PC-9 (cell line): ENCODE measurements around the gene PSMD2. TPM values are rescaled to one million over a fixed set of nuclear protein-coding genes. Genes with fewer than 3 reads are reported as not detected.

Source experiments
- BruUV-seq: library from RNA; stranded (reverse); fragments of 400-500 nt; replicated peaks from 2 replicates; lab custom pipeline; 2021; lab: Mats Ljungman, UMichigan
- CTCF ChIA-PET: fragments of 300-600 bp; sonication (Branson Sonifier 250); formaldehyde crosslinking; loops from one replicate; lab custom pipeline; 2022; ENCODE audit warnings: antibody characterized with exemption; lab: Charles Lee
- POLR2A ChIA-PET: fragments of 300-600 bp; sonication (Branson Sonifier 250); formaldehyde crosslinking; loops from one replicate; lab custom pipeline; 2022; ENCODE audit warnings: antibody characterized with exemption; ENCODE audit not compliant: unreplicated experiment; lab: Charles Lee
- DNase-seq, 2 experiments: peaks; one replicate each; pipeline versions ENCODE4 v3.0.0 to v3.0.0-alpha.2; 2015 to 2022; ENCODE audit warnings: mixed read lengths in 1 of 2
- H2AFZ ChIP-seq: fragments of 200-600 bp; sonication (generic); 2 replicates; pipeline ENCODE4 v1.8.1; 2017; ENCODE audit warnings: antibody characterized with exemption
- H3F3A ChIP-seq: fragments of 200-600 bp; sonication (generic); 2 replicates; pipeline ENCODE4 v1.8.1; 2017; ENCODE audit warnings: antibody characterized with exemption, mild to moderate bottlenecking, low read depth; ENCODE audit not compliant: insufficient read depth
- H3K27ac ChIP-seq: fragments of 200-600 bp; sonication (generic); 2 replicates; pipeline ENCODE4 v1.6.1; 2016; ENCODE audit warnings: mixed run types
- H3K27me3 ChIP-seq: fragments of 200-600 bp; sonication (generic); 2 replicates; pipeline ENCODE4 v1.6.1; 2016; ENCODE audit warnings: low read depth, mixed run types; ENCODE audit not compliant: insufficient read depth
- H3K36me3 ChIP-seq: fragments of 200-600 bp; sonication (generic); 2 replicates; pipeline ENCODE4 v1.6.1; 2016; ENCODE audit warnings: low read depth, mixed run types
- H3K4me1 ChIP-seq: fragments of 200-600 bp; sonication (generic); replicated peaks from 2 replicates; pipeline ENCODE4 v1.6.1; 2016; ENCODE audit warnings: mixed run types; ENCODE audit not compliant: insufficient read depth
- H3K4me2 ChIP-seq: fragments of 200-600 bp; sonication (generic); 2 replicates; pipeline ENCODE4 v1.6.1; 2017; ENCODE audit warnings: mixed run types
- H3K4me3 ChIP-seq: fragments of 200-600 bp; sonication (generic); 2 replicates; pipeline ENCODE4 v1.6.1; 2016; ENCODE audit warnings: mixed run types
- H3K79me2 ChIP-seq: fragments of 200-600 bp; sonication (generic); 2 replicates; pipeline ENCODE4 v1.6.1; 2017; ENCODE audit warnings: low read depth, mixed run types
- H3K9me2 ChIP-seq: fragments of 200-600 bp; sonication (generic); 2 replicates; pipeline ENCODE4 v1.8.1; 2017; ENCODE audit warnings: mild to moderate bottlenecking; ENCODE audit not compliant: insufficient read depth
- H3K9me3 ChIP-seq: fragments of 200-600 bp; sonication (generic); 2 replicates; pipeline ENCODE4 v1.8.1; 2016; ENCODE audit warnings: low read depth; ENCODE audit not compliant: insufficient read depth
- H4K20me1 ChIP-seq: fragments of 200-600 bp; sonication (generic); 2 replicates; pipeline ENCODE4 v1.8.1; 2017; ENCODE audit not compliant: insufficient read depth
- CTCF ChIP-seq: fragments of 200-600 bp; sonication (generic); conservative IDR thresholded peaks from 2 replicates; pipeline ENCODE4 v1.6.1; 2017; ENCODE audit warnings: mixed run types, antibody characterized with exemption, mild to moderate bottlenecking, moderate library complexity
- EZH2 ChIP-seq: fragments of 200-600 bp; sonication (generic); IDR thresholded peaks from 2 replicates; pipeline ENCODE4 v1.8.0; 2017; ENCODE audit warnings: antibody characterized with exemption, low read depth
- intact Hi-C: fragments of 100-400 bp; cut with micrococcal nuclease; formaldehyde crosslinking; loops from one replicate; pipeline ENCODE4 v1.10.0; 2022; ENCODE audit not compliant: unreplicated experiment
- total RNA-seq: library from RNA; stranded (reverse); gene quantifications from 2 replicates; pipeline ENCODE4 v1.2.3, GENCODE V29; 2021

PSMD2 gene
- total RNA-seq, 1 experiment from 2014 or later, result 788 TPM

DNA sequence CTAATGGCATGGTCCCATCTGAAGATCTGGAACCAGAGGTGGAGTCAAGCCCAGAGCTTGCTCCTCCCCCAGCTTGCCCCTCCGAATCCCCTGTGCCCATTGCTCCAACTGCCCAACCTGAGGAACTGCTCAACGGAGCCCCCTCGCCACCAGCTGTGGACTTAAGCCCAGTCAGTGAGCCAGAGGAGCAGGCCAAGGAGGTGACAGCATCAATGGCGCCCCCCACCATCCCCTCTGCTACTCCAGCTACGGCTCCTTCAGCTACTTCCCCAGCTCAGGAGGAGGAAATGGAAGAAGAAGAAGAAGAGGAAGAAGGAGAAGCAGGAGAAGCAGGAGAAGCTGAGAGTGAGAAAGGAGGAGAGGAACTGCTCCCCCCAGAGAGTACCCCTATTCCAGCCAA lies 22.6 kb downstream of the PSMD2 start:
- Histone ChIP-seq H3K79me2 (peaks cover 97% of the 10 kb centered on the region), H3K36me3 (peaks cover 86% of the 10 kb centered on the region), H3K4me2 (no peak overlapping the region)

GRCh38 chr3:184322731-184323487 lies 23.9 kb downstream of the PSMD2 start:
- no peaks in the 10 kb centered on the region for H3K27me3 ChIP-seq
- H3K36me3 ChIP-seq, result peaks cover 87% of the 10 kb centered on the region
- no peak overlapping the region for H3K4me3 ChIP-seq
- H3K9me2 ChIP-seq, result no peaks in the 10 kb centered on the region
- BruUV-seq, result no TSS peak
- no peak overlapping the region for H2AFZ ChIP-seq
- H3K4me1 ChIP-seq, result peaks cover 27% of the 10 kb centered on the region
- ChIA-PET POLR2A (interaction anchor here (0.6 kb wide), 1 partner anchor 1057 kb away, joined by 8 read pairs; no protein-coding TSS in a partner anchor), CTCF (no interaction called here)
- H3K79me2 ChIP-seq, result peaks cover 96% of the 10 kb centered on the region
- no peak for DNase-seq
- intact Hi-C loops, result no loop called here
- no peaks in the 10 kb centered on the region for H3K9me3 ChIP-seq
- H3K4me2 ChIP-seq, result no peak overlapping the region
- H4K20me1 ChIP-seq, result peaks cover 96% of the 10 kb centered on the region
- H3K27ac ChIP-seq, result no peak overlapping the region
- peaks cover 92% of the 10 kb centered on the region for H3F3A ChIP-seq
- TF ChIP-seq CTCF, result no peak
- no peak for TF ChIP-seq EZH2

More for the DNA sequence above, 22.6 kb downstream of the PSMD2 start:
- Histone ChIP-seq H3K9me2 (no peaks in the 10 kb centered on the region), H4K20me1 (peaks cover 97% of the 10 kb centered on the region), H3K27ac (no peak overlapping the region), H3K4me3 (no peak overlapping the region), H3K27me3 (no peaks in the 10 kb centered on the region), H3K9me3 (no peaks in the 10 kb centered on the region), H3K4me1 (peaks cover 40% of the 10 kb centered on the region), H2AFZ (no peak overlapping the region), H3F3A (peaks cover 92% of the 10 kb centered on the region)
- POLR2A ChIA-PET, result no interaction called here
- DNase-seq, result no peak
- intact Hi-C loops, result no loop called here
- TF ChIP-seq CTCF (no peak), EZH2 (no peak)
- BruUV-seq, result TSS peak; percentile 5
- CTCF ChIA-PET, result no interaction called here

DNA sequence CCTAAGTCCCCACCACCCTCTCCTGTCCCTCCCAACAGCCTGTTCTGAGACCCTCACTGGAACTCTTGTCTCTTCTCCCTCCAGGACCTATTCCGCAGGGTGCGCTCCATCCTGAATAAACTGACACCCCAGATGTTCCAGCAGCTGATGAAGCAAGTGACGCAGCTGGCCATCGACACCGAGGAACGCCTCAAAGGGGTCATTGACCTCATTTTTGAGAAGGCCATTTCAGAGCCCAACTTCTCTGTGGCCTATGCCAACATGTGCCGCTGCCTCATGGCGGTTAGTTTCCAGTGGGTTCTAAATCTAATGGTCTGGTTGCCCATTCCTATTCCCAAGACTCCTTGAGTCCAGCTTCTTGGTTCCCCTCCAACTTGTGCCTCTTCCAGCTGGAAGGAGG lies 24.7 kb downstream of the PSMD2 start:
- intact Hi-C loops, result no loop called here
- peaks cover 91% of the 10 kb centered on the region for H3K79me2 ChIP-seq
- H3K36me3 ChIP-seq, result peaks cover 84% of the 10 kb centered on the region

More for the DNA sequence above, 24.7 kb downstream of the PSMD2 start:
- Histone ChIP-seq H4K20me1 (peaks cover 96% of the 10 kb centered on the region), H3K9me3 (no peaks in the 10 kb centered on the region), H3K27ac (no peak overlapping the region), H3K4me3 (no peak overlapping the region), H3F3A (peaks cover 92% of the 10 kb centered on the region), H2AFZ (no peak overlapping the region), H3K27me3 (no peaks in the 10 kb centered on the region), H3K4me1 (peaks cover 20% of the 10 kb centered on the region), H3K4me2 (no peak overlapping the region), H3K9me2 (no peaks in the 10 kb centered on the region)
- TF ChIP-seq CTCF, result no peak
- TF ChIP-seq EZH2, result no peak
- CTCF ChIA-PET, result no interaction called here
- POLR2A ChIA-PET, result no interaction called here
- DNase-seq, result no peak
- no TSS peak for BruUV-seq
